Neural cell (in vitro differentiated cells): ENCODE data around the gene KRTAP10-4. TPM values are rescaled to one million over a fixed set of nuclear protein-coding genes. Genes with fewer than 3 reads are reported as not detected.

Source experiments
- H2AFZ ChIP-seq: fragments of 200-600, 300-800 bp; sonication (generic), shearing (Covaris generic); 2 replicates; pipeline ENCODE4 v1.6.0; 2014; ENCODE audit warnings: low read depth, mild to moderate bottlenecking, antibody characterized with exemption, low read length, moderate library complexity
- H3F3A ChIP-seq: fragments of 200-600 bp; shearing (Covaris generic); 2 replicates; pipeline ENCODE4 v1.6.1; 2016; ENCODE audit warnings: mild to moderate bottlenecking, moderate library complexity, mixed read lengths, antibody characterized with exemption, low read length; ENCODE audit not compliant: insufficient read depth, poor library complexity, severe bottlenecking
- H3K27ac ChIP-seq: fragments of 200-600, 300-800 bp; sonication (generic), shearing (Covaris generic); 2 replicates; pipeline ENCODE4 v1.5.1; 2014; ENCODE audit warnings: mild to moderate bottlenecking, low read length, moderate library complexity
- H3K27me3 ChIP-seq: fragments of 300-800, 200-600 bp; sonication (generic), shearing (Covaris generic); 2 replicates; pipeline ENCODE4 v1.6.0; 2014; ENCODE audit warnings: mild to moderate bottlenecking, low read depth, low read length, moderate library complexity; ENCODE audit not compliant: insufficient read depth
- H3K36me3 ChIP-seq: fragments of 300-800, 200-600 bp; sonication (generic), shearing (Covaris generic); 2 replicates; pipeline ENCODE4 v1.5.1; 2014; ENCODE audit warnings: mild to moderate bottlenecking, antibody characterized with exemption, low read length, moderate library complexity; ENCODE audit not compliant: insufficient read depth
- H3K4me2 ChIP-seq: fragments of 300-800, 200-600 bp; sonication (generic), shearing (Covaris generic); 2 replicates; pipeline ENCODE4 v1.6.0; 2014; ENCODE audit warnings: mild to moderate bottlenecking, low read length
- H3K4me3 ChIP-seq: fragments of 300-800, 200-600 bp; sonication (generic), shearing (Covaris generic); 2 replicates; pipeline ENCODE4 v1.5.1; 2014; ENCODE audit warnings: mild to moderate bottlenecking, low read length, moderate library complexity
- H3K79me2 ChIP-seq: fragments of 200-600 bp; shearing (Covaris generic); replicated peaks from 2 replicates; pipeline ENCODE4 v1.6.0; 2014; ENCODE audit warnings: mild to moderate bottlenecking, low read length, moderate library complexity; ENCODE audit not compliant: insufficient read depth
- H3K9ac ChIP-seq: fragments of 300-800, 200-600 bp; sonication (generic), shearing (Covaris generic); 2 replicates; pipeline ENCODE4 v1.6.1; 2016; ENCODE audit warnings: mild to moderate bottlenecking, low read length, mixed read lengths
- H3K9me2 ChIP-seq: fragments of 200-600 bp; shearing (Covaris generic); 2 replicates; pipeline ENCODE4 v1.6.1; 2016; ENCODE audit warnings: mild to moderate bottlenecking, low read length, mixed read lengths; ENCODE audit not compliant: insufficient read depth
- H3K9me3 ChIP-seq: fragments of 200-600, 300-800 bp; sonication (generic), shearing (Covaris generic); 2 replicates; pipeline ENCODE4 v1.6.1; 2016; ENCODE audit warnings: mild to moderate bottlenecking, mixed run types, low read length, moderate library complexity, mixed read lengths
- H4K20me1 ChIP-seq: fragments of 200-600 bp; shearing (Covaris generic); 2 replicates; pipeline ENCODE4 v1.6.1; 2016; ENCODE audit warnings: mild to moderate bottlenecking, mixed run types; ENCODE audit not compliant: insufficient read depth
- CTCF ChIP-seq: fragments of 450-650 bp; IDR thresholded peaks from 2 replicates; pipeline ENCODE4 v1.5.1; 2014; ENCODE audit warnings: antibody characterized with exemption, mild to moderate bottlenecking, moderate library complexity; ENCODE audit not compliant: poor library complexity, severe bottlenecking
- EP300 ChIP-seq: fragments of 450-650 bp; conservative IDR thresholded peaks from 2 replicates; pipeline ENCODE4 v1.6.1; 2014; ENCODE audit warnings: antibody characterized with exemption, mild to moderate bottlenecking, moderate library complexity; ENCODE audit not compliant: poor library complexity, severe bottlenecking
- EZH2 ChIP-seq: fragments of 200-600, 300-800 bp; shearing (Covaris generic), sonication (generic); IDR thresholded peaks from 2 replicates; pipeline ENCODE4 v1.6.1; 2014; ENCODE audit warnings: antibody characterized with exemption, low read length, borderline replicate concordance, mild to moderate bottlenecking; ENCODE audit not compliant: insufficient read depth, poor library complexity, severe bottlenecking
- MXI1 ChIP-seq: fragments of 450-650 bp; conservative IDR thresholded peaks from 2 replicates; pipeline ENCODE4 v1.6.1; 2014; ENCODE audit warnings: antibody characterized with exemption, mild to moderate bottlenecking; ENCODE audit not compliant: poor library complexity, severe bottlenecking
- POLR2AphosphoS5 ChIP-seq: IDR thresholded peaks from 2 replicates; pipeline ENCODE4 v1.6.1; 2012
- RAD21 ChIP-seq: fragments of 450-650 bp; conservative IDR thresholded peaks from 2 replicates; pipeline ENCODE4 v1.6.1; 2014; ENCODE audit warnings: antibody characterized with exemption, mild to moderate bottlenecking, moderate library complexity
- REST ChIP-seq: IDR thresholded peaks from 2 replicates; pipeline ENCODE4 v1.6.1; 2012; ENCODE audit warnings: borderline replicate concordance
- SMC3 ChIP-seq: fragments of 450-650 bp; conservative IDR thresholded peaks from 2 replicates; pipeline ENCODE4 v1.6.1; 2014; ENCODE audit warnings: antibody characterized with exemption, mild to moderate bottlenecking, moderate library complexity; ENCODE audit not compliant: poor library complexity
- TAF1 ChIP-seq: IDR thresholded peaks from 2 replicates; pipeline ENCODE4 v1.6.1; 2012; ENCODE audit warnings: low read depth
- polyA plus RNA-seq: library from polyadenylated mRNA; depleted of rRNA; stranded (reverse); fragments of >200 nt; gene quantifications from 2 replicates; pipeline ENCODE4 v1.2.3, GENCODE V29; 2014

Gene KRTAP10-4
- polyA plus RNA-seq, 1 donor from 2014 or later, result not detected

- TF ChIP-seq MXI1 (no peak), RAD21 (no peak), REST (no peak), EP300 (no peak), CTCF (no peak), SMC3 (no peak), POLR2AphosphoS5 (no peak)
- Histone ChIP-seq H3K27me3 (no peaks in the 10 kb centered on the region), H2AFZ (no peak overlapping the region), H3K27ac (no peak overlapping the region), H3K79me2 (no peaks in the 10 kb centered on the region), H4K20me1 (no peaks in the 10 kb centered on the region), H3K36me3 (no peaks in the 10 kb centered on the region), H3K4me2 (no peak overlapping the region), H3K9me2 (no peaks in the 10 kb centered on the region), H3K9ac (no peak overlapping the region), H3K9me3 (no peaks in the 10 kb centered on the region), H3F3A (no peaks in the 10 kb centered on the region), H3K4me3 (no peak overlapping the region)
These were observed 18.2 kb upstream of the KRTAP10-4 start for GRCh38 chr21:44555200-44555875.

- Histone ChIP-seq H3K9ac (no peak overlapping the region), H3F3A (no peaks in the 10 kb centered on the region), H3K27ac (no peak overlapping the region), H3K36me3 (no peaks in the 10 kb centered on the region), H3K4me2 (no peak overlapping the region), H4K20me1 (no peaks in the 10 kb centered on the region), H2AFZ (no peak overlapping the region), H3K79me2 (no peaks in the 10 kb centered on the region), H3K27me3 (no peaks in the 10 kb centered on the region), H3K4me3 (no peak overlapping the region), H3K9me2 (no peaks in the 10 kb centered on the region), H3K9me3 (no peaks in the 10 kb centered on the region)
- TF ChIP-seq REST (no peak), CTCF (no peak), EP300 (no peak), RAD21 (no peak), MXI1 (no peak), SMC3 (no peak), POLR2AphosphoS5 (no peak), EZH2 (no peak), TAF1 (no peak)
These were observed 16.6 kb upstream of the KRTAP10-4 start for GRCh38 chr21:44556879-44557278.
